ENCODE data around the gene PBOV1.

PBOV1 gene

DNA sequence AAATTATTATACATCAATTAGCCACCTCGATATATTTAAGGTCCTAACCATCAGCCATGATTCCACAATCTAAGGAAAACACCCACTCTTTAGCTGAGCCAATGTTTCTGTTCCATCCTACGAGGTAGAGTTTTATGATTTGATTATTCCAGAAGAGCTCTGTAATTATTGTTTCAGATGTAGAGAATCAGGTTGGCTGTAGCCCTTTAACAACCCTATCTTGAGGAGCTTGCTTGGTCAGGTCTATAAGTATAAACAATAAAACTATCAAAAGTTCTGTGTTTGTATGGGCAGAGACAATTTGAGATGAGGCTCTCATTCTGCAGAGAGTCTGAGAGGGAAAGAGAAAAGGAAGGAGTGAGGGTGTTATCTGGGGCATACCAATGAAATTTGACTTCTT, at the start of gene PBOV1:
Gene PBOV1, minus strand, starts transcription at position 43 of the 400 bp plus-strand sequence. CDS start 96 bp downstream, outside the sequence.
- no peak for DNase-seq

GRCh38 chr6:138266095-138266494, 47.8 kb upstream of the PBOV1 start:
- no peak for DNase-seq

- no peak for DNase-seq
Measured at GRCh38 chr6:138264372-138264880, 46.1 kb upstream of the PBOV1 start.

- DNase-seq, result no peak
Measured at GRCh38 chr6:138263963-138264362, 45.7 kb upstream of the PBOV1 start.

- no peak for DNase-seq
Measured at GRCh38 chr6:138261116-138261780, 43.0 kb upstream of the PBOV1 start.

- DNase-seq, result no peak
Measured at GRCh38 chr6:138258991-138259390, 40.7 kb upstream of the PBOV1 start.

DNA sequence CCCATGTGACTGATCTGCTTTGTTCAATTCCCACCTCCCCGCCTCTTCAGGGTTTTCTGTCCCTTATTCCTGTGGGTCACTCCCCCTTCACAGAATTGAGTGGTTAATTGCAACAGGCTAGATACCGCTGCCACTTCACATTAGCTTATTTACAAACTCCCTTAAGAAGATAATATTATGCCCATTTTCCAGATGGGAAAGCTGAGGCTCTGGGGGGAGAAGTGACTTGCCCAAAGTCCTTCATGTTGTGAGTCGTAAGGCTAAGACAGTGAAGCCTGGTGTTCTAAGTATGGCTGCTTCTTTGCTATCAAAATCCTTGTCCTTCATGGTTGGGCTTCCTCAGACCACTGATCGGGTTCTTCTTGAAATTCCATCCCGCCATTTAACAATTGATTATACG, 39.9 kb upstream of the PBOV1 start:
- DNase-seq, result no peak

DNA sequence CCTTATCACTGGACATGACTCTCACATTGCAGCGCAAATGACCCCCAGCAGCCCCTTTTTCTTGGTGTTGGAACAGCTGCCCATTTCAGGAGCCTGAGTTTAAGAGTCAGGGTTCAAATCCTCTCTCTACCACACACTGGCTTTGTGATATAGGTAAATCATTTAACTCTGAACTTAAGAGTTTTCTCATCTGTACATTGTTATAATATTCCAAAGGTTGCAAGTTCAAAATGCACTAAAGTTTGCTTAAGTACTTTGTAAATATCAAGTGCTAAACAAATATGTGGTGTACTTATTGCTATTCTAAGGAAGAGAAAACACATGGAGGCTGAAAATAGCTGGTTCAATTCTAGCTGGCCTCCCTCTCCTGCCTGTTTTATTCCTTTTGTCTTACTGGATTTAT, 39.3 kb upstream of the PBOV1 start:
- DNase-seq, result no peak

- no peak for DNase-seq
Measured at GRCh38 chr6:138255443-138255842, 37.2 kb upstream of the PBOV1 start.

DNA sequence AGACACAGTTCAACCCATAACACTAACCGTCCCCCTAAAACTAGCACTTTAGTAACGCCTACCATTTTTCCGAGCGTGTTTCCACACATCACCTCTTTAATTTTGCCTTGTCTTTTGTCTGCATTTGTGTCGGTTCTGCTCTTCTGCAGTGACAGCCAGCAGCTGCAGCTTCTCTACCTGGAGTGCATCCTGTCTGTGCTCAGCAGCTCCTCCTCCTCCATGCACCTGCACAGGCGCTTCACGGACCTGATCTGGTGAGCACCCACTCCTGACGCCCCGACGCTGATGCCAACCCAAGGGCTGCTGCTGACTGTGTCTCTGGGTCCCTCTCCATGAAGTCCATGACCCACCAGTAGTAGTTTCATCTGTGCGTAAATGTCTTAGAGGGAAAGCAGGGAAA, 35.4 kb upstream of the PBOV1 start:
- DNase-seq, result no peak

DNA sequence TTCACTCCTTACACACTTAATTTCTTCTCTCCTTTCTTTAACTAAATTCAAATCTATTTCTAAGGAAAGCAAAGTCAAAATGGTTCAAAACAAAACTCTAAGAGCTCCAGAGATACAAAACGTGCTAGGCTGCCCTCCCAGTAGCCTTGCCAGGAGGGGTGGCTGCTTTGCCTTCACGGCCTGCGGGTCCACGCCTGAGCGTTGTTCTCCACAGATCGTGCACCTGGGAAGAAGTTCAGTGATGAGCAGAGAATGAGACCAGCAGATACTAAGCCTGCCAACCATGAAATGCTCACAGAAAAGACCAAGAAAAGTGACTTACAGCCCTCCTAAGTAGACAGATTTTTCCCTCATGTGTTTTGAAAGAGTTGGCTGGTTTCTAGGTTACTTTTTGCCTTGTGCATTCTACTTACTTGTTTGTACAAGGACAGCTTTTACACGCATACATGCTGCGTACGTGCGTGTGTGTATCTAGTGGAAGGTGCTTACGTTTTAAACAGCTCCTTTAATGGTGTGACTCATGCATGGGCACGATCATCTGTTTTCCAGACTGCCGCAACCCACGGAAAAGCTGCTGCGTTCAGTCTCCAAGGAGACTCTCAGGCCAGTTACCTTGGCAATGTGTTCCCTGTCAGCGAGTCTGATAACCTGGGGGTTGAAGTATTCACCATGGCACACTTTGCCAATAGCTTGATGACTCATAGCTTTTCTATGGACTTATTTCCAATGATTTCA, 32.4 kb upstream of the PBOV1 start:
- DNase-seq, result no peak

DNA sequence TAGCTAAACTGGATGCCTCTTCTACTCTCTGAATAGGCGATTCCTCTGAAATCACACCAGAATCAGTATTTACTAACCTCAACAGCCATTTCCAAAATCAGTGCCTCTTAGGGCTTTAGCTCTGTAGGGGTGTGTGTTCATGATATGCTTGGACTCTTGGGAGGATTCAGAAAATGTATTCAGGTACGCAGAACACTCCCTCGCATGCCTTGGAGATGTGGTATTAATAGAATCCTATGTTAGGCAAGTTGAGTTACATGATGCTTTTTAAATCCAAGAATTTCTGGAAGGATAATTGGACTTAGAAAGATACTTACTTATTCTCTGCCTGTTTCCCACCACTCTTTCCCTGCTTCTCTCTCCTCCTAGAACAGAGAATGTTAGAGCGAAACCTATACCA, 31.8 kb upstream of the PBOV1 start:
- DNase-seq, result no peak

DNA sequence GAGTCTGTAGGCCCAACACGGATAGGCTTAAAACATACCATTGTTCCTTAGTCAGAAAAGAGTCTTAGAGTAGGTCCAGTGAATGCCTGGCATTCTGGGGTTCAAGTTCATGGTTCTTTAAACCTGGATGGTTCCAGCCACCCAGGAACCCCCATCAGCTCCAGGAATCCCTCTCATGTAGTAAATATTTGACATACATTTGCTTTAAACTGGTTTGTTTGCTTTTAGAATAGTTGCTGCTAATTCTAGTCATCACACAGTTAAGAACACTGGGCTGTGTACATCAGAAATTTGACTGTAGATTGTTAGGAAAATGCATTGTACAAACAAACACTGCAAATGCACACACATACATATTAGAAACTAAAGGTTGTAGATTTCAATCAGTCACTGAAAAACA, 30.6 kb upstream of the PBOV1 start:
- DNase-seq, result no peak

DNA sequence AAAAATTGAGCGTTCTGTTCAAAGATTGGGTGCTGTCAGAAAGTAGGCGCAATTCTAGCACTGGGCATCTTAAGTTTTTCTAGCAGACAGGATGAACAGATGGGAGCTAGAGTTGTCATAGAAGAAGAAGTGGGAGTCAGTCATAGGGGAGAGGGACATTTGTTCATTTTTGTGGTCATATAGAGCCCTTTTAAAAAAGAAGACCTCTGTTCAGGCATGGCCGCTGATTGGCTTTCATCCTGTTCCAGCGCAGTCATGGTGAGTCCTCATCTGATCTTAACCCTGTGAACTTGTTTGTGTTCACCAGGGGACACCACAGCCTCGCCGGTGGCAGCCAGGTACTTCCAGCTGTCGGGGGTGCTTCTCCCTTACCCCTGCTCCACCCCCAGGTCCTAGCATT, 29.7 kb upstream of the PBOV1 start:
- DNase-seq, result no peak

GRCh38 chr6:138246650-138247440, 28.6 kb upstream of the PBOV1 start:
- DNase-seq, result no peak

DNA sequence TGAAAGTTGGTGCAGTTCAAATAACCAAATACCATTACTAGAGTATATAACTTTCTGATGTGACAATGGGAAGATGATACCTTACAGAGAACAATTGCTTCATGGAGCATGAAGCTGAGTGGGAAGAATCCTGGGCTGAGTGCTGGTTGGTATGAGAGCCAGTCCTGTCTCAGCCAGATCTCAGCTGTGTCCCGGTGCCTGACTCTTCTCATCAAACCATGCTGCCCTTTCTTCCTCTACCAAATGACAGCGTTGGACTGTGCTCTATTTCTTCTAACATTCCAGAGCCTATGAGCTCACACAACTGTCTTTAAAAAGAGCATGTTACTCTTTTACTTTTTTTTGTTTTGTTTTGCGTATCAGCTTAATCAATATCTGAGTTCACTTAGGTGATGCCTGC, 27.5 kb upstream of the PBOV1 start:
- no peak for DNase-seq

DNA sequence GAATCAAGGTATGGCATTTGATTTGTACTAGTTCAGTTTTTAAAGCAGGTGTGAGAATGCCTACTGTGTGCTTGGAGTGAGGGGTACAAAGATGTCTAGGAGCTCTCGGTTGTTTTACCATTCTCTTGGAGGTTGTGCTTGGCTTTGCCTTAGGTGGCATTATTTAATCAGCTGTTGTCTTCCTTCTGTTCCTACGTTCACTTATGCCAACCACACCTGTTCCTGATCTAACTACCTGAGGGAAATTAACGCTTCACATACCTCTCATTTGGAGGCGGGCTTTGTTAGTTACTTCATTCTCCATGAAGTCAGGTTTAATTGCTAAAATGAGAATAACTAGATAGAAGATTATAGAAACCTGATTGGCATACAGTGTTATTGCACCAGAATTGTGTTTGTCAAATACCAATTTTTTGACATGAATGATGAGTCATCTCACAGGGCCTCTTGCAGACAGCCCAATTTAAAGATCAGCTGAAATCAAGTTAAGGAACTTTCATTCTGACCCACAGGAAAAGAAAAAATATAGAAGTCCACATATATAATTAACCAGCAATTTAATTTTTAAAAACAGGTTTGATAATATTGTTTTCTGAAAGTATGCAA, 24.8 kb upstream of the PBOV1 start:
- no peak for DNase-seq

GRCh38 chr6:138241934-138242333, 23.6 kb upstream of the PBOV1 start:
- DNase-seq, result no peak

DNA sequence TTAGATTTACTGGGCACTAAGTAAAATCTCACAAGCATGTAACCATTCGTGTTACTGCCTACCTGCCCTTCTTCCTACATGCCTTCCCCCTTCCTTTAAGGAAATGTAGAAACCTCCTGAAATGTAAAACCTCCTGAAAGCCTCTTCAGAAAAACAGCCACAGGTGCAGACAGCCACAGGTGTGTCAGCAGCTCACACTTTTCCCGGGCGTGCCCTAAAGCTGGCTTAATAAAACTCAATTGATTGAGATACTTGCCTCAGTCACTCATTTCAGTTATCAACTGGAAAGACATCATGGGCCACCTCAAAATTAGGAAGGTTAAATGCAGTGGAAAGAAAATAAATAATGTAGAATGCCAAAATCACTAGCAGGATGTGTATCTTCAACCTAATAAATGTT, 23.1 kb upstream of the PBOV1 start:
- DNase-seq, result no peak

DNA sequence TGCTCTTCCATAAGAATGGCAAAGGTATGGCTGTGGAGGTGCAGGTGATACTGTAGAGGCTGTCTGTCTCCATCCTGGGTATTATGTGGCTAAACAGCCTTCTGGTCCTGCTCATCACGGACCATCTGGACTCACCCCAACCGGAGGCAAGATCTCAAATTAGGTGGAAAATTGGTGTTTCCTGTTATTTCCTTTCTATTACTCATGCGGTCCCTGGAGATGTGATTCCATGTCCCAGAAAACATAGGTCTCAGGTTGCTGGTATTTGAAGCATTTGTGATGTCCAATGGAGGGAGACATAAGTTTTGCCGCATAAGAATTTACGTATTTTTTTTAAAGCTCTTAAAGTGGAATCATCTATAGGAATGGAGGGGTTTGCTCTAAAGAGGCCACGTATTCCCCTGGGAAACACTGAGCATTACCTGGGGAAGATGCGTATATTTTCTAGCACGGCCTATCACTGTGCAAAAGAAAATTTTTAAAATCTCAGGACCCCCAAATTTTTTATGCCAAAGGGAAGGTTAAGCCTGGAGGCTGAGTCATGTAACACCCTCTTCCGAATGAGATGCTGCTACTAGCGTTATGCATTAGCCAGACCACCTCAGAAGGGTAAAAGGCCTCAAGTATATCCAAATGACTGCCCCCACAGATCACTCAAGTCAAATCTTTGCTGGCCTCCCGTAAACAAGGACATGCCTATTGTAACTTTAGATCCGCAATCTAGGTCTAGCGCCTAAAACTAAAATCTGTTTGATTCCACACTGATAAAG, 22.4 kb upstream of the PBOV1 start:
- no peak for DNase-seq

DNA sequence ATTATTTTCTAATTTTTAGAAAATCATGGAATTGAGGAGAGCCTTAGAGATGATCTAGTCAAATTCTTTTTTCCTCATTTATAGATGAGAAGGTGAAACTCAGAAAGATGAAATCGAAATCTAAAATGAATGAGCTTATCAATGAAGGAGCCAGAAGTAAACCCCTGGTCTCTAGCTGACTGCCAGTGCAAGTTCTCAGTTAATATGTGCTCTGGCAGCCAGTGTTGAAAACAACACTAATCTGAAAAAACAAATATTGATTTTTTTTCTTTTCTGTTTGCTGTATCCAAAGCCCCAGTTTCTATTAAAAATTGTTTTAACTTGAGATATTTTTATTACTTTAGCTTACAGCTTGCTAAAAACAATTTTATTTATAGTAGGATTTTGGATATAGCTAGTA, 21.5 kb upstream of the PBOV1 start:
- DNase-seq, result no peak

DNA sequence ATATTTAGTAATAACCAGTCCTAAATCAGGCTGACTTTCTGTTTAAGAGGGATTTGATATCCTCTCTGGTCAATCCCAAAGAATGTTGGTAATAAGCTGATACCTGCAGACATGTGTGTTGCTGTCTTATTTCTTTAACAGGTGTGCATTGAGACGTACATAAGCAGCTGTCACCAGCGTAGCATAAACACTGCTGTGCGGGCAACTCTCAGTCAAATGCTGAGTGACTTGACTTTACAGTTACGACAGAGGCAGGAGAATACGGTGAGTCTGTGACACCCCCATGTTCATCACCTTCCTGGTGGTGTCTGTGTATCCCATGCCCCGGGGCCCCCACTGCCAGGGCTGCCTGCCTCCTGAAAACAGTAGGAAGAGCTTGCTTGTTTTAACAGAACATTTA, 20.1 kb upstream of the PBOV1 start:
- DNase-seq, result no peak

DNA sequence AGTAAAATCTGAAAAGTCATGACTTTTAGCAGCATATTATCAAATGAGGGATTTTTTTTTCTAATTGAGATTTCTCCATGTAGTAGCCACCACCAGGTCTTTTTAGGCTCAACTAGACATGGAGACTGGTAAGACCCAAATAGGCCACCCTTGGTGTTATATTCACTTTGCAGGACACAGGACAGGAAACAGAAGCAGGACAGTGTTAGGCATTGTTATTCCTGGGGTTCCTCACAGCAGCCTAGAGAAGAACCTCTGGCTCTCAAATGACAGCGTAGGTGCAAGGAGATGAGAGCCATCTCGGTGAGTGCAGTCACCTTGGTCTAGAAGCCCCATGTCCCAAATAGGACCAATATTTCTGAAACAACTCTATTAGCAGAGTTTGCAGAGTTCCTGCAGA, 19.2 kb upstream of the PBOV1 start:
- no peak for DNase-seq
